NCI-H524 (cell line): ENCODE results near the gene CYBB.

Source experiments
- DNase-seq, 2 experiments: peaks; one replicate each; lab custom pipeline; 2025; lab: John Stamatoyannopoulos, UW

The CYBB gene

GRCh38 chrX:37844622-37845021 is 64.8 kb downstream of the CYBB start:
- DNase-seq: no peak

DNA sequence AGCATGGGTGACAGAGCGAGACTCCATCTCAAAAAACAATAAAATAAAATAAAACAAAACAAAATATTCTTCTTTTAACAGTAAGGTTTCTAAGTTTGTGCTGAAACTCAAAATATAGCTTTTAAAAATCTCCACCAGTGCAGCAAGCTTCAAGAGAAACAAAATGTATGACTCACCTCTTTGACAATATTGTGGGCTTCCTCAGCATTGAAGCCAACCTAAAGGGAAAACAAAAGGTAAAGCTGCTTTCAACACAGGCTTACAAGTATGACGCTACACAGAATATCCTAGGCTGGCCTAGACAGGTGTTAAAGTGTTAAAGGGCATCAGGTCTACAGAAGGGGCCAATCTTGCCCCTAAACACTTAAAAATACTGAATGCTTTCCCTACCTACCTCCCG is 66.3 kb downstream of the CYBB start:
- no peak for DNase-seq

DNA sequence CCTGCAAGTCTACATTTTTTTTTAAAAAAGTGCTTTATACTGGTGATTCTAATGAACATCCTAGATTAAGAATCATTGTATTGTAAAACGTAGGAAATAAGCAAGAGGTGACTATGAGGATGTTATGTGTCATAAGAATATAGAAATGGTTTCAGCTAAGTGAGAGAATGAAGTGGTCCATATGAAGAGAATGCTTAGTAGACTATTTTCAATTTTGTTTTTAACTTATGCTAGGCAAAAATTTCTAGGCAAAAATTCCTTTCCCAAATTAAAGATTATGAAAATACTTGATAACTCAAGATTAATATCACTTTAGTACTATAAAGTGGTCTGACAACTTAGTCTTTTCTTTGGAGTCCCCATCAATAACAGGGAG is 66.7 kb downstream of the CYBB start:
- DNase-seq: no peak

- peak; percentile 78 to 92 for DNase-seq
Measured at GRCh38 chrX:37846934-37847732, 67.3 kb downstream of the CYBB start, which contains the start of gene DYNLT3. Gene DYNLT3 (minus strand): TSS chrX:37847571. CDS start chrX:37847510, 61 bp downstream.

- DNase-seq: no peak
Measured at GRCh38 chrX:37847733-37848197, 67.9 kb downstream of the CYBB start.

DNA sequence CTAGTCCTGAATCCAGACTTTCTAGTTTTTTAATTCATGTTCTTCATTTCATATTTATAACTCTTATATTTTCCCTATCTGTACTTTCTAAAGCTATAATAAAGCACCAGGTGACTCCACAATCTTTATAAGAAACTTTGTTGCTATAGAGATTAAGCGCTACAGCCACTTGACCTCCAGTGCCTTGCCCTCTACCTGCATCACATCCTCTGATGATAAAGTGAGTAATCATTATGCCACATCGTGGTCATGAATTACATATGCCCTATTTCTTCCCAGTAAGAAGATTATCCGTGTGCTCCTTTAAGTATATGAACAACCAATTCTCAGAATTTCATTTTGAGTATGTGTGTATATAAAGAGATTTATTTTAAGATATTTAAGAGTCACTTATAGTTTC is 74.3 kb downstream of the CYBB start:
- DNase-seq: no peak

DNA sequence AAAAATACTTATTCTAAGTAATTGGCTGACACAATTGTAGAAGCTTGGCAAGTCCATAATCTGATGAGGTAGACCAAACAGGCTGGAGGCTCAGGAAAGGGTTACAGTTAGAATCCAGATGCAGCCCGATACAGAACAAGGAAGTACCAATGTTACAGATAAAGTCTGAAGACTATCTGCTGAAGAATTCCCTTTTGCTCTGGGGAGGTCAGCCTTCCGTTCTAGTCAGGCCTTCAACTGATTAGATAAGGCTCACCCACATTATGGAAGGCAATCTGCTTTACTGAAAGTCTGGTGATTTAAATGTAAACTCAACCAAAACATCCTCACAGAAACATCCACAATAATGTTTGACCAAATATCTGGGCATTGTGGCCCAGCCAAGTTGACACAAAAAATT is 74.9 kb downstream of the CYBB start:
- no peak for DNase-seq

GRCh38 chrX:37860721-37861120 is 80.9 kb downstream of the CYBB start:
- no peak for DNase-seq

- DNase-seq: no peak
Measured at GRCh38 chrX:37862851-37863250, 83.0 kb downstream of the CYBB start.
